ENCODE results near the gene NHSL2. TPM values are rescaled to one million over a fixed set of nuclear protein-coding genes. Genes with fewer than 3 reads are reported as not detected.

NHSL2 gene
- total and polyA plus RNA-seq, 2 experiments from 2014 or later, result 4.7 to 9.5 TPM

- H3K27me3 Mint-ChIP-seq (ENCODE audit: insufficient read depth, low read depth, poor library complexity), result peaks cover 1% of the 10 kb centered on the region
- Histone ChIP-seq H3K36me3 (ENCODE audit: insufficient read depth) (no peaks in the 10 kb centered on the region), H3K9me2 (ENCODE audit: insufficient read depth) (no peaks in the 10 kb centered on the region), H2AFZ (no peak overlapping the region), H3K4me2 (no peak overlapping the region), H3K4me1 (ENCODE audit: insufficient read depth) (peaks cover 17% of the 10 kb centered on the region), H3F3A (replicated peaks; ENCODE audit: low read depth) (no peaks in the 10 kb centered on the region), H3K4me3 (no peak overlapping the region), H4K20me1 (replicated peaks; ENCODE audit: insufficient read depth) (no peaks in the 10 kb centered on the region), H3K27me3 (ENCODE audit: insufficient read depth) (no peaks in the 10 kb centered on the region), H3K79me2 (replicated peaks; ENCODE audit: insufficient read depth) (peaks cover 43% of the 10 kb centered on the region), H3K27ac (ENCODE audit: low read depth) (no peak overlapping the region)
- no peaks in the 10 kb centered on the region for H3K36me3 Mint-ChIP-seq (ENCODE audit: low read depth)
- ATAC-seq (no peak; the same call in 2 of the 3 replicates), DNase-seq (ENCODE audit: low spot score) (no peak)
- TF ChIP-seq EZH2phosphoT487 (IDR thresholded peaks at IDR 0.05; ENCODE audit: unreplicated experiment), result no peak
- no peak overlapping the region for H3K27ac Mint-ChIP-seq
- H3K9me3 Mint-ChIP-seq, result no peaks in the 10 kb centered on the region
- no peak overlapping the region for H3K4me3 Mint-ChIP-seq
- peaks cover 53% of the 10 kb centered on the region for H3K4me1 Mint-ChIP-seq
These were observed 12.9 kb downstream of the NHSL2 start for GRCh38 chrX:71923516-71923915.

DNA sequence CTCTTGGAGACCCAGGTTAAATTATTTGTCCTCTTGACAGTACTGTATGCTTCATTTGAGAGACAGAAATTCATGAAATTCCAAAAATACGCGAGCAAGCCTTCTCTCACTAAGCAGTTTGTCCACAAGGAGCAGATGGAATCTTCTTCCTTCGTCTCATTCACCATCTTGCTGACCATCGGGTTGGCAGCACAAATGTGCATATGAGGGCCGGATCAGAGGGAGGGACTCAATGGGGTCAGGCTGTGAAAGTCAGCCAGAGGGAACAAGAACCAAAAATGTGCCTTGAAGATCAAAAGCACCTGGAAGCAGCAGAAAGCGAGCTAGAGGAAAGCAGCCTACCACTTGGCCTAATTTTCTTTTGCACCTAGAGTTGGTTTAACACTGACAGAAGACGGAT lies 16.4 kb downstream of the NHSL2 start:
- TF ChIP-seq NANOG (IDR thresholded peaks at IDR 0.05; ENCODE audit: borderline replicate concordance) (no peak), STAT1 (IDR thresholded peaks at IDR 0.05; ENCODE audit: unreplicated experiment) (no peak), ZNF462 (CRISPR knock-in tag; IDR thresholded peaks at IDR 0.05) (no peak), POLR2AphosphoS5 (IDR thresholded peaks at IDR 0.05; ENCODE audit: low read depth) (no peak), EZH2phosphoT487 (IDR thresholded peaks at IDR 0.05; ENCODE audit: unreplicated experiment) (no peak), ZNF114 (CRISPR knock-in tag; IDR thresholded peaks at IDR 0.05) (no peak)
- TF ChIP-seq, protein P1, sequence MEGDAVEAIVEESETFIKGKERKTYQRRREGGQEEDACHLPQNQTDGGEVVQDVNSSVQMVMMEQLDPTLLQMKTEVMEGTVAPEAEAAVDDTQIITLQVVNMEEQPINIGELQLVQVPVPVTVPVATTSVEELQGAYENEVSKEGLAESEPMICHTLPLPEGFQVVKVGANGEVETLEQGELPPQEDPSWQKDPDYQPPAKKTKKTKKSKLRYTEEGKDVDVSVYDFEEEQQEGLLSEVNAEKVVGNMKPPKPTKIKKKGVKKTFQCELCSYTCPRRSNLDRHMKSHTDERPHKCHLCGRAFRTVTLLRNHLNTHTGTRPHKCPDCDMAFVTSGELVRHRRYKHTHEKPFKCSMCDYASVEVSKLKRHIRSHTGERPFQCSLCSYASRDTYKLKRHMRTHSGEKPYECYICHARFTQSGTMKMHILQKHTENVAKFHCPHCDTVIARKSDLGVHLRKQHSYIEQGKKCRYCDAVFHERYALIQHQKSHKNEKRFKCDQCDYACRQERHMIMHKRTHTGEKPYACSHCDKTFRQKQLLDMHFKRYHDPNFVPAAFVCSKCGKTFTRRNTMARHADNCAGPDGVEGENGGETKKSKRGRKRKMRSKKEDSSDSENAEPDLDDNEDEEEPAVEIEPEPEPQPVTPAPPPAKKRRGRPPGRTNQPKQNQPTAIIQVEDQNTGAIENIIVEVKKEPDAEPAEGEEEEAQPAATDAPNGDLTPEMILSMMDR (conservative IDR thresholded peaks at IDR 0.05; ENCODE audit: low read depth in 2 of 2), result no peak
- no peak for ATAC-seq
- Histone ChIP-seq H4K20me1 (replicated peaks; ENCODE audit: insufficient read depth) (no peaks in the 10 kb centered on the region), H3K27me3 (ENCODE audit: insufficient read depth) (no peaks in the 10 kb centered on the region), H3K4me1 (ENCODE audit: insufficient read depth) (peaks cover 6% of the 10 kb centered on the region), H3K79me2 (replicated peaks; ENCODE audit: insufficient read depth) (peaks cover 53% of the 10 kb centered on the region), H3K27ac (ENCODE audit: low read depth) (no peak overlapping the region), H3K4me2 (no peak overlapping the region; the same call in 1 of the 2 replicates), H3K36me3 (ENCODE audit: insufficient read depth) (no peaks in the 10 kb centered on the region), H2AFZ (no peak overlapping the region), H3F3A (replicated peaks; ENCODE audit: low read depth) (no peaks in the 10 kb centered on the region), H3K9me2 (ENCODE audit: insufficient read depth) (no peaks in the 10 kb centered on the region), H3K4me3 (no peak overlapping the region)
- H3K27me3 Mint-ChIP-seq (ENCODE audit: insufficient read depth, low read depth, poor library complexity), result peaks cover 1% of the 10 kb centered on the region
- H3K4me3 Mint-ChIP-seq, result no peak overlapping the region
- H3K36me3 Mint-ChIP-seq (ENCODE audit: low read depth), result no peaks in the 10 kb centered on the region
- no peaks in the 10 kb centered on the region for H3K9me3 Mint-ChIP-seq
- DNase-seq (ENCODE audit: low spot score), result no peak
- peaks cover 39% of the 10 kb centered on the region for H3K4me1 Mint-ChIP-seq
- no peak overlapping the region for H3K27ac Mint-ChIP-seq

Measured in GM23338 (cell line).